Lower leg skin (tissue), 3 donors: ENCODE results near the gene NODAL.

ENCODE experiments used
- CTCF ChIP-seq, 3 donors: fragments of 450-650 bp; IDR thresholded peaks; one replicate each; pipeline ENCODE4 v1.5.1; 2016; ENCODE audit warnings: antibody characterized with exemption in 3 of 3, mild to moderate bottlenecking in 3 of 3, moderate library complexity in 2 of 3
- POLR2A ChIP-seq, 2 donors: fragments of 450-650 bp; IDR thresholded peaks; one replicate each; pipeline ENCODE4 v1.6.1; 2016 to 2017; ENCODE audit warnings: antibody characterized with exemption in 2 of 2, mild to moderate bottlenecking in 1 of 2, moderate library complexity in 1 of 2

GRCh38 chr10:70432561-70433263 is 8.8 kb downstream of the NODAL start:
- no peak for TF ChIP-seq POLR2A (IDR thresholded peaks at IDR 0.05)
- TF ChIP-seq CTCF (IDR thresholded peaks at IDR 0.05) = no peak
